ENCODE data around the gene FLG2. TPM values are rescaled to one million over a fixed set of nuclear protein-coding genes. Genes with fewer than 3 reads are reported as not detected.
A peak's percentile ranks its signal among the peaks of the same experiment; 100 is the strongest.

Gene FLG2
- total RNA-seq, 1 donor from 2014 or later = not detected

DNA sequence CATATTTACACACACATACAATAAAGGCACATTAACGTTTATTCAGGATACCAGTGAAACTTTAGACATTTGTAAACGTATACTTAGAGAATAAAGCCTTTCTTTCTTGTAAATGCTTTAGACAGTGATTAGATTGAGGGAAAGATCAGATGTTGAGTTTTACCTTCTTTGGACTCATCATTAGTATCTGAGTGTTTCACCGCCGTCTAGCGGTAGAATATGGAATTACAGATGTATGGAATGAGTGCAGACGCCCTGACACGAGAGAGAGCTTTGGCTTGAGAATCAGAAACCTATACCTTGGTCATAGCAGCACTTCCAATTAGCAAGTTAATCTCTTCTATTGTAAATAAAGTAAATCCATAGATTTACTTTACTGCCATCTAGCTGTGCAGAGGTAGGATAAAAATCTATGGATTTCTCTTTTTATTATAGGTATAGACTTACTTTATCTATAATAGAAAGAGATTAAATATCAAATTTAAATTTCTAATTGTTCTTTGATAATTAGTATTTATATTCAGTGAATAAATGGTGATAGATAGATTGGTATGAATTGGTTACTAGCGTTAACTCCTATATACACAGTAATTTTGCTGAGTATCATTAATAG lies 12.6 kb downstream of the FLG2 start:
- H3K27ac ChIP-seq = no peak overlapping the region
- H3K36me3 ChIP-seq = no peaks in the 10 kb centered on the region
- TF ChIP-seq, protein P1, sequence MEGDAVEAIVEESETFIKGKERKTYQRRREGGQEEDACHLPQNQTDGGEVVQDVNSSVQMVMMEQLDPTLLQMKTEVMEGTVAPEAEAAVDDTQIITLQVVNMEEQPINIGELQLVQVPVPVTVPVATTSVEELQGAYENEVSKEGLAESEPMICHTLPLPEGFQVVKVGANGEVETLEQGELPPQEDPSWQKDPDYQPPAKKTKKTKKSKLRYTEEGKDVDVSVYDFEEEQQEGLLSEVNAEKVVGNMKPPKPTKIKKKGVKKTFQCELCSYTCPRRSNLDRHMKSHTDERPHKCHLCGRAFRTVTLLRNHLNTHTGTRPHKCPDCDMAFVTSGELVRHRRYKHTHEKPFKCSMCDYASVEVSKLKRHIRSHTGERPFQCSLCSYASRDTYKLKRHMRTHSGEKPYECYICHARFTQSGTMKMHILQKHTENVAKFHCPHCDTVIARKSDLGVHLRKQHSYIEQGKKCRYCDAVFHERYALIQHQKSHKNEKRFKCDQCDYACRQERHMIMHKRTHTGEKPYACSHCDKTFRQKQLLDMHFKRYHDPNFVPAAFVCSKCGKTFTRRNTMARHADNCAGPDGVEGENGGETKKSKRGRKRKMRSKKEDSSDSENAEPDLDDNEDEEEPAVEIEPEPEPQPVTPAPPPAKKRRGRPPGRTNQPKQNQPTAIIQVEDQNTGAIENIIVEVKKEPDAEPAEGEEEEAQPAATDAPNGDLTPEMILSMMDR (IDR thresholded peaks at IDR 0.05) = peak; percentile 29 to 59 (median 53)
- TF ChIP-seq POLR2A (IDR thresholded peaks at IDR 0.05) = no peak
- intact Hi-C loops (cut with DNase I) = no loop called here
- no peaks in the 10 kb centered on the region for H3K27me3 ChIP-seq
- H3K4me1 ChIP-seq = no peaks in the 10 kb centered on the region
- no peaks in the 10 kb centered on the region for H3K9me3 ChIP-seq
- no peak overlapping the region for H3K4me3 ChIP-seq
- DNase-seq (ENCODE audit: extremely low spot score in 2 of 2) = no peak

DNA sequence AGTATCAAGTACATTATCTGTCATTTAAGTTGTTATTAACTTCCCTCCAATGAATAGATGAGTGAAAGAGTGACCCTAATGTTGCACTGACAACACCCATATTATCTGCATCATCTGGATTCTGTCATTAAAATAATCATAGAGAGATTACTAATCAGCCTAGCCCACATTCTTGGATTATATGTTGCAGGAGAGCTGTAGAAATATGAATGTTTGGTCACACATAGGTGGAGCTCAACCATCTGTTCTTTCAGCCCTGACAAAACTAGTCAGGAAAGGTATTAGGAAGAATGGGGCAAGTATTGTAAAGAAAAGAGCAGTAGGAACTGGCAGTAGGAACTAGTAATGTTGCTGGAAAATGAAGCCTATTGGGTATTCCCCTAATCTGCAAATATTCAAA lies 15.4 kb downstream of the FLG2 start:
- Histone ChIP-seq H3K4me3 (no peak overlapping the region), H3K27ac (no peak overlapping the region), H3K36me3 (no peaks in the 10 kb centered on the region), H3K4me1 (no peaks in the 10 kb centered on the region), H3K9me3 (no peaks in the 10 kb centered on the region), H3K27me3 (no peaks in the 10 kb centered on the region)
- DNase-seq (ENCODE audit: extremely low spot score in 2 of 2) = no peak
- TF ChIP-seq POLR2A (IDR thresholded peaks at IDR 0.05) (no peak), POLR2AphosphoS5 (IDR thresholded peaks at IDR 0.05; ENCODE audit: insufficient read depth in 1 of 2, low read depth in 1 of 2) (no peak)
- TF ChIP-seq, protein P1 (IDR thresholded peaks at IDR 0.05) = no peak
- intact Hi-C loops (cut with DNase I) = no loop called here

DNA sequence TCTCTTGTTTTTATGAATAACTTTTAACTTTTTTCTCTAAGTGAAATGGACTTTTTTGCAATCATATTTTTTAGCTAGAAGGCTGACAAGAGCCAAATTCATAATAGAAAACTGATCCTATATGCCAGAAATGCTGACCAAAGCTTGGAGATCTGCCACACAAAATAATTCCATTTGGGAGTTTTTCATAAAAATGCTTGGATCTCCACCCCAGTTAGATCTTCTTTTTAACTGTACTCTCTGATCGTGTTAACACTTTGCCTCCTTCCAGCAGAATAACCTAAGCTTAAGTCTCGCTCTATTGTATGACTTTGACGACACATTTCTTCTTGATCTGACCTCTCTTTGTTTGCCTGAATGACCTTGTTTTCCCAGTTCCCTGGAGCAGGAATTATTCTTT lies 16.8 kb downstream of the FLG2 start:
- no peak overlapping the region for H3K27ac ChIP-seq
- no peak for DNase-seq (ENCODE audit: extremely low spot score in 2 of 2)
- H3K9me3 ChIP-seq = no peaks in the 10 kb centered on the region
- H3K4me3 ChIP-seq = no peak overlapping the region
- intact Hi-C loops (cut with DNase I) = no loop called here
- no peak for TF ChIP-seq POLR2AphosphoS5 (IDR thresholded peaks at IDR 0.05; ENCODE audit: insufficient read depth in 1 of 2, low read depth in 1 of 2)
- TF ChIP-seq, protein P1 (IDR thresholded peaks at IDR 0.05) = no peak
- no peak for TF ChIP-seq POLR2A (IDR thresholded peaks at IDR 0.05)
- H3K36me3 ChIP-seq = no peaks in the 10 kb centered on the region
- no peaks in the 10 kb centered on the region for H3K27me3 ChIP-seq
- H3K4me1 ChIP-seq = no peaks in the 10 kb centered on the region

DNA sequence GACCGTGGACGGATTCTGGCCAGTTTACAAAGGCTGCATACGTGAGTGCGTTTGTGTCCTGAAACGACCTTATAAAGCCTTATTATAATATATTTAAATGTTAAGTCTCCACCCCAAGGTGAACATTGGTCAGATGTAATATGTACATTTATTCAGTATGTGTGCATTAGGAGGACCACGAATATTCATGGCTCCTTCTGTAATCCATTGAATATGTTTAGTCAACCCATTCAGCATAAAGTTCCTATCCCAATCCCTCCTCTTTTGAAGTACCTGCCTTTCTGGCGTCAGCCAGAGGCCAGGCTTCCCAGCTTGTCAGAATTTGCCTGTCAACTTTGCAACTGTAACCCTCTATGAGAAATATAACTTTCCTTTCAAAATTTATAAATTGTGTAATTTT lies 24.4 kb downstream of the FLG2 start:
- H3K4me3 ChIP-seq = no peak overlapping the region
- DNase-seq (ENCODE audit: extremely low spot score in 2 of 2) = no peak
- intact Hi-C loops (cut with DNase I) = no loop called here
- no peaks in the 10 kb centered on the region for H3K9me3 ChIP-seq
- H3K27me3 ChIP-seq = no peaks in the 10 kb centered on the region
- H3K36me3 ChIP-seq = no peaks in the 10 kb centered on the region
- no peak for TF ChIP-seq POLR2AphosphoS5 (IDR thresholded peaks at IDR 0.05; ENCODE audit: insufficient read depth in 1 of 2, low read depth in 1 of 2)
- TF ChIP-seq, protein P1 (IDR thresholded peaks at IDR 0.05) = no peak
- no peak for TF ChIP-seq POLR2A (IDR thresholded peaks at IDR 0.05)
- no peak overlapping the region for H3K27ac ChIP-seq
- no peaks in the 10 kb centered on the region for H3K4me1 ChIP-seq

DNA sequence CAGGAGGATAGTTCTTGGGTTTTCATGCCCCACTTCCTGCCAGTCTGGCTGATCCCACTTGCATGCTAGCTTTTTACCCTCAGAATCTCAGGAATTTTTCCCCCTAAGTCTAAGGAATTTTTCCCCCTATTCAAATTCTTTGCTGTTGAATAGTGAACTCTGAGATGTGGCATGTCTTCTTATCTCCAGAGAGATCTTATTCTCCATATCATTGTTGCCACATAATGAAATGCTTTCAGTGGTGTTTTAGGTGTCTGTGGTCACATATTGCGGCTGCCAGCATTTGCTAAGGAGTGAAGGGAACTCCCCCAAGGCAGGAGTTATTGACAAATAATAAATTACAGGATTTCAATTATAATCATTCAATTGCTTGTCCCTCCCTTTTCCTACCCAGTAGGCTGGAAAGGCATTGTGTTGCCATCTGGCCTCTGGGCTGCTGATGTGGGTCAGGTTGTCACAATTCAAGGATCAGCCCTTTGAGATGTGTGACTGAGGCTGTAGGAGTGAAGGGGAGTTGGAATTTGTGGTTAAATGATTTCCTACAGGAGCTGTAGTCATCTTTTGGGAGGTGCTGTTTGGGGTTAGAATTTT lies 30.9 kb downstream of the FLG2 start:
- Histone ChIP-seq H3K9me3 (no peaks in the 10 kb centered on the region), H3K4me3 (no peak overlapping the region), H3K27me3 (no peaks in the 10 kb centered on the region), H3K27ac (no peak overlapping the region), H3K4me1 (no peaks in the 10 kb centered on the region), H3K36me3 (no peaks in the 10 kb centered on the region)
- no peak for TF ChIP-seq POLR2AphosphoS5 (IDR thresholded peaks at IDR 0.05; ENCODE audit: insufficient read depth in 1 of 2, low read depth in 1 of 2)
- TF ChIP-seq, protein P1 (IDR thresholded peaks at IDR 0.05) = no peak
- TF ChIP-seq POLR2A (IDR thresholded peaks at IDR 0.05) = no peak
- intact Hi-C loops (cut with DNase I) = no loop called here
- no peak for DNase-seq (ENCODE audit: extremely low spot score in 2 of 2)

Data from vagina (tissue), 2 donors.